Calu3 (cell line): Measurements from ENCODE around the gene ARHGAP4. TPM values are rescaled to one million over a fixed set of nuclear protein-coding genes. Genes with fewer than 3 reads are reported as not detected.

Experiments used
- BruUV-seq: library from RNA; stranded (reverse); fragments of 400-500 nt; replicated peaks from 2 replicates; lab custom pipeline; 2021; lab: Mats Ljungman, UMichigan
- CTCF ChIA-PET: fragments of 300-600 bp; sonication (Branson Sonifier 250); formaldehyde crosslinking; loops from one replicate; lab custom pipeline; 2022; ENCODE audit warnings: antibody characterized with exemption; lab: Charles Lee
- DNase-seq: peaks from one replicate; pipeline ENCODE4 v3.0.0; 2022
- H3K27ac Mint-ChIP-seq: one replicate; pipeline ENCODE4 v1.8.0; 2022; ENCODE audit warnings: mixed read lengths; ENCODE audit not compliant: unreplicated experiment
- H3K27me3 Mint-ChIP-seq: one replicate; pipeline ENCODE4 v1.8.0; 2022; ENCODE audit warnings: mixed read lengths; ENCODE audit not compliant: unreplicated experiment
- H3K36me3 Mint-ChIP-seq: one replicate; pipeline ENCODE4 v1.8.0; 2022; ENCODE audit warnings: mild to moderate bottlenecking, moderate library complexity, mixed read lengths; ENCODE audit not compliant: insufficient read depth, unreplicated experiment
- H3K4me1 Mint-ChIP-seq: one replicate; pipeline ENCODE4 v1.8.0; 2022; ENCODE audit warnings: mild to moderate bottlenecking, low read depth, mixed read lengths; ENCODE audit not compliant: unreplicated experiment
- H3K4me3 Mint-ChIP-seq: one replicate; pipeline ENCODE4 v1.8.0; 2022; ENCODE audit warnings: mild to moderate bottlenecking, low read depth, moderate library complexity, mixed read lengths; ENCODE audit not compliant: unreplicated experiment
- H3K9me3 Mint-ChIP-seq: one replicate; pipeline ENCODE4 v1.8.0; 2022; ENCODE audit warnings: low read depth, mixed read lengths; ENCODE audit not compliant: unreplicated experiment
- CTCF ChIP-seq: fragments of 200-600 bp; IDR thresholded peaks from one replicate; pipeline ENCODE4 v1.8.0; 2022; ENCODE audit warnings: antibody characterized with exemption; ENCODE audit not compliant: unreplicated experiment
- intact Hi-C: fragments of 100-400 bp; cut with micrococcal nuclease; formaldehyde crosslinking; loops from one replicate; pipeline ENCODE4 v1.10.0; 2022; ENCODE audit not compliant: unreplicated experiment
- total RNA-seq: library from RNA; stranded (reverse); gene quantifications from 2 replicates; pipeline ENCODE4 v1.2.3, GENCODE V29; 2022

Gene ARHGAP4
- total RNA-seq, 1 experiment from 2014 or later = 3.8 TPM

- Mint-ChIP-seq H3K4me3 (no peak overlapping the region), H3K4me1 (no peaks in the 10 kb centered on the region), H3K27ac (no peak overlapping the region), H3K27me3 (peaks cover 22% of the 10 kb centered on the region), H3K9me3 (no peaks in the 10 kb centered on the region), H3K36me3 (peaks cover 12% of the 10 kb centered on the region)
- TF ChIP-seq CTCF = no peak
- intact Hi-C loops = no loop called here
- no peak for DNase-seq
- no TSS peak for BruUV-seq
- CTCF ChIA-PET = no interaction called here
Measured at GRCh38 chrX:153864101-153864500, 62.0 kb downstream of the ARHGAP4 start.

DNA sequence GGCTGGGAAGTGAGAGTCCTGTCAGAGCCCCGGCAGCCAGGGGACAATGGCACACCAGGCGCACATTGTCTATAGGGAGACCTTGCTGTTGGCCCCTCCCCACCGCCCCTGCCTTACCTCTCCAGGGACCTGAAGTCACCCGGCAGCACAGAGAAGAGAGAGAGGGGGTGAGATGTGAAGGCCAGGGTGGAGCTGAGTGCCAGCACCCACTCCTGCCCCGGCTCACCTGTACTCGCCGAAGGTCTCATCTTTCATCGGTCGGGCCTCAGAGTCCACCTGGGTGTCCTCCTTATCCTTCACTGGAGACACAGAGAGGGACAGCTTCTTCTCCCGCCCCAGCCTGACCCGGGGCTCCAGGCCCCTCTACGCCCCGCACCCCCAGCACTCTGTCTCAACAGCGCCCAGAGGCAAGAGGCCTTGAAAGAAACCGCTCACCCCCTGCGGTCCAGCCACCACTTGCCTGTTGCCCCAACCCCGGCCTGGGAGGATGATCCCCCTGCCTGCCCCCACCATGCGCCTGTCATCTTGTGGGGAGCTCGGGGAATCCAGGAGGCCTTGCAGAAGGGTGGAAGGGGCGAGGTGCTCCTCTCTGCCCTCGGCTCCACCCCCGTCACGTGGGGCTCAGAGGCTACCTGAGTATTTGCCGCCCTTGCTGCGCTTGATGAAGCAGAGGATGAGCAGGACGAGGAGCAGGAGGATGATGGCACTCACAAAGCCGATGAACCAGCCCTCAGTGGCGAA, 62.6 kb downstream of the ARHGAP4 start:
- peaks cover 12% of the 10 kb centered on the region for H3K36me3 Mint-ChIP-seq
- no peak for TF ChIP-seq CTCF
- CTCF ChIA-PET = no interaction called here
- H3K9me3 Mint-ChIP-seq = no peaks in the 10 kb centered on the region
- H3K27me3 Mint-ChIP-seq = peaks cover 28% of the 10 kb centered on the region
- no peak overlapping the region for H3K27ac Mint-ChIP-seq
- no peak for DNase-seq
- no TSS peak for BruUV-seq
- intact Hi-C loops = no loop called here
- H3K4me1 Mint-ChIP-seq = no peaks in the 10 kb centered on the region
- H3K4me3 Mint-ChIP-seq = no peak overlapping the region

GRCh38 chrX:153862369-153863250, 63.5 kb downstream of the ARHGAP4 start:
- no peak overlapping the region for H3K27ac Mint-ChIP-seq
- DNase-seq = no peak
- no peak for TF ChIP-seq CTCF
- H3K27me3 Mint-ChIP-seq = peaks cover 37% of the 10 kb centered on the region
- BruUV-seq = no TSS peak
- H3K4me1 Mint-ChIP-seq = no peaks in the 10 kb centered on the region
- CTCF ChIA-PET = no interaction called here
- no peaks in the 10 kb centered on the region for H3K9me3 Mint-ChIP-seq
- intact Hi-C loops = no loop called here
- peaks cover 12% of the 10 kb centered on the region for H3K36me3 Mint-ChIP-seq
- H3K4me3 Mint-ChIP-seq = no peak overlapping the region

DNA sequence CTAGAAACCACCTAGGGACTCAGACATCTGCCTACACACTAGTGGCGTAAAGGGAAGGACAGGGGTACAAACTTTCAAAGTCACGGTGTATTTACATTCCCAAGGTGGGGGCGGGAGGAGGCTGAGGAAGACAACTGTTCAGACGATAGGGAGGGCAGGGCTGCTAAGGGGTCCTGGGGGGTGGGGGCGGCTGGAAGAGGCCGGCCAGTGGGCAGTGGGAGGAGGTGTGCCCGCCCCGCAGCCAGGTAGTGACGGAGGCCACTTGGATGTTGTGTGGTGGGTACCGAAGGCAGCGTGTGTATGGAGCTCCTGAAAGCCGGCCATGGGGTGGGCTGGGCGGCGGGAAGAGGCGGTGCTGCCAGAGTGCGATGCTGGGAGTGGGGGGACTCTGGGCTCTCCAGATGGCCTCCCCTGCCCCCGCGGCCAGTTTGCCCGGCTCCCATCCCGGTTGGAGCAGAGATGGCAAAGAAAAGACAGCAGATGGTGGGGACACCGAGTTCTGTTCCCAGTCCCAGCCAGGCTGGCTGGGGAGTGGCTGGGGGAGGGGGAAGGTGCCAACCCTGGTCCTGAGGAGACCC, 64.2 kb downstream of the ARHGAP4 start:
- CTCF ChIA-PET = no interaction called here
- no peaks in the 10 kb centered on the region for H3K9me3 Mint-ChIP-seq

More for the DNA sequence above, 64.2 kb downstream of the ARHGAP4 start:
- Mint-ChIP-seq H3K27me3 (peaks cover 44% of the 10 kb centered on the region), H3K4me3 (no peak overlapping the region), H3K27ac (no peak overlapping the region), H3K36me3 (peaks cover 12% of the 10 kb centered on the region), H3K4me1 (no peaks in the 10 kb centered on the region)
- DNase-seq = no peak
- intact Hi-C loops = no loop called here
- no peak for TF ChIP-seq CTCF
- BruUV-seq = no TSS peak
